Measurements from ENCODE around the gene CDC20.
"Not testable (repeated sequence)": the region's sequence is repeated elsewhere in the genome, so short reads cannot be mapped to it uniquely, and the experiment has no call there.

The CDC20 gene

DNA sequence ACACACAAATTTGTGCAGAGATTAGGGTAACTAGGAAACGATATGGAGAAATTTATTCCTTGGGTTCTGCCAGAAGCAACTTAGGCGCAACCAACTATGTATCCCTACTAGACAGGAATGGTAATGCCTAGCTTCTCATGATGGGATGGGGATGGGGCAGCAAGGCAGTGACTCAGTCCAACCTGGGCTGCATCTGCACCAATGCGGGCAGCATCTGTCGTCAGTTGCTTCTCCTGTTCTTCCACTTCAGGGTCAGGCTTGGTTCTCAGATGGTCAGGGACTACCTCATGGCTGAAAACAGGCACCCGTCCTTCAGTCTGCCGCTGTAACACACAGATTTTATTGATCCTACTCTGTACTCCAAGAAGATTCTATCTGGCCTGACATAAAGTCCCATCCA lies 27.9 kb downstream of the CDC20 start:
- no peak for DNase-seq

- DNase-seq = no peak
Measured at GRCh38 chr1:43387976-43388599, 29.3 kb downstream of the CDC20 start.

DNA sequence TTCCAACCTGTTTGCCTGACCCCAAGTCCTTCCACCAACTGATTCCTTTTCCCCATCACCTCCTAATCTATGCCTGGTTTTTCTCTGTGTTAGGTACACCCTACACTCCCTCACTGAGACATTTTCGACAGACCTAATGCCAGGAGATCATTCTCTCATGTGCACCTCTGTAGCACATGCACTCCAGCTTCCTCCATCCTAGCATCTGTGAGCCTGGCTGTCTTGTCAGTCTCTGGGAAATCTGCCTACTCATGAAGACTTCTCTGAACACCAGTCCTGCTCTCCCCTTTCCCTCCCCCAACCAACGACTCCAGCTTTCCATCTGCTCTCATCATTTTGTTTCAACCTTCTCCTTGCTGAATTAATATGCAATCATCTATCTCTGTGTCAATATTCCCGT lies 29.8 kb downstream of the CDC20 start:
- DNase-seq = no peak

GRCh38 chr1:43389326-43390313 lies 30.8 kb downstream of the CDC20 start, which contains the start of the genes MED8 and SZT2:
Gene MED8, minus strand, starts transcription at chr1:43389800. Its CDS starts 36 bp downstream, at chr1:43389764.
Gene SZT2, plus strand, starts transcription at chr1:43389899. Its CDS starts 70 bp downstream, at chr1:43389969.
- peak; percentile 96 for DNase-seq

DNA sequence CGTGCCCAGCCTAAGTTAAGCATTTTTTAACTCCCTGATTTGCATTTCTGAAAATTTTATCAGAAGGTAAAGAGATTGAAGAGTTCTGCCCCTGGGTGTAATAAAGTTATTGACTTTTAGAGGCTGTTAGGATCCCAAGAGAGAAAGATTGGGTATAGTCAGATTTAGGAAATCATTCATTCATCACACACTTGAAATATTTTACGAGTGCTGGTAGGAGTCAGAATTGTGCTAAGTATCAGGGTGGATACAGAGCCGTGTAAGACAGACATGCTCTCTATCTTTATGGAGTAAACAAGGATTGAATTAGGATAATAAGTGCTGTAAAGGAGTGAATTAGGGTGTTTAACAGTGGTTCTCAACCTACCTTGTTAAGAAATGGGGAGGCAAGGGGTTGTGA lies 33.9 kb downstream of the CDC20 start:
- DNase-seq = no peak

- DNase-seq = no peak
Measured at GRCh38 chr1:43395523-43395922, 36.7 kb downstream of the CDC20 start.

DNA sequence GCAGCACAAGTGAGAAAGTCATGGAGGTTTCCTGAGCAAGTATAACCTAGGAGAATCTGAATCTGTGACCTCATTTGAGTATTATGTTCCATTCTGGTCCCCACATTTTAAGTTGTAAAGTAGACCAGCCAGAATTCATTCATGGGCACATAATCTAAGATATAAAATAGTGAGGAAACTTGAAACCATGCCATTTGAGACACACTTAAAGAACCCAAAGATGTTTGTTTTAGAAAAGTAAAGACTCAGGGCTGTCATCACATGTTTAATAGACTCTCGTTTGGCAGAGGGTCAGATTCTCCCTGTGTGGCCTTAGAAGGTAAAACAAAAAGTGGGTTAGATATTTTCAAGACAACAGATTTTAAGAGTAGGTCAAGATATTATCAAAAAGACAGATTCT lies 37.3 kb downstream of the CDC20 start:
- no peak for DNase-seq

DNA sequence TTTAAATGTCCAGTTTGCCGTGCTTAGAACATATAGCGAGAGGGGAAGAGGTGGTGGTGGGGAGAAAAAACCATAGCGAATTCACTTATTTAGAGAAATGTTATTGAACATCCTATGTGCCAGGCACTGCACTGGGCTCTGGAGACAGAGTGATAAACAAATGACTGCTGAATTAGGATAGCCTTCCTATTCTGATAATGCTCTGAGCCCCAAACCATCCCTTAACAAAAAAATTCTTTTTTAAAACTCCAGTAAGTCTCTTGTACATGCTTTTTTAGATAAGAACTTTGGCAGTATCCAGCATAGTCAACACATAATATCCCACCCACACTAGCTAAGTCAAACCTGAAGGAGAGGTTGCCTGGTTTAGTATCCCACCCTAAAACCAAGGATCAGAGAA lies 39.4 kb downstream of the CDC20 start:
- no peak for DNase-seq

DNA sequence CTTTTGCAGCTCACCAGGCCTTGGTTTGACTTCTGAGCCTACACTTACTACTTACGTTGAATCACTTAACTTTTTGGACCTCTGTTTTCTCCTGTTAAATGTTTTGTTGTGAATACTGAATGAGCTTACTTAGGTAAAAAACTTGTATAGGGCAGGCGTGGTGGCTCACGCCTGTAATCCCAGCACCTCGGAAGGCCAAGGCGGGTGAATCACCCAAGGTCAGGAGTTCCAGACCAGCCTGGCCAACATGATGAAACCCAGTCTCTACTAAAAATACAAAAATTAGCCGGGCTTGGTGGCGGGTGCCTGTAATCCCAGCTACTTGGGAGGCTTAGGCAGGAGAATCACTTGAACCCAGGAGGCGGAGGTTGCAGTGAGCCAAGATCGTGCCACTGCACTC lies 41.7 kb downstream of the CDC20 start:
- not testable (repeated sequence) for DNase-seq

- no peak for DNase-seq
Measured at GRCh38 chr1:43402089-43402865, 43.5 kb downstream of the CDC20 start.

DNA sequence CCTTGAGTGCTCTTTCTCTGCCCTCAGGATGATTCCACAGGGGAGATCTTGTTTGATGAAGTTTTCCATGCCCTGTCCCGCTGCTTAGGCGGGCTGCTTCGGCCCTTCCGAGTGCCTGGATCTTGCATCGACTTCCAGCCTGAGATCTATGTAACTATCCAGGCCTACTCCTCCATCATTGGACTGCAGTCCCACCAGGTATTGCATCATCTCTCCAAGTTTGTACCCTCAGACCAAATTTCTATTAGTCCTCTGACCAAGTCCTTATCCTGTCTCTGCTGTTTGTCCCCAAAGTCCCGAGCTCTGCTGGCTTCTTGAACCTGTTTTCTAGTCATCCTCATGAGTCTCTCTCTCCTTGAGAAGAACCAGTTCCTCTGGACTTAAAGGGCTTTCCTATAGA lies 45.6 kb downstream of the CDC20 start:
- no peak for DNase-seq

DNA sequence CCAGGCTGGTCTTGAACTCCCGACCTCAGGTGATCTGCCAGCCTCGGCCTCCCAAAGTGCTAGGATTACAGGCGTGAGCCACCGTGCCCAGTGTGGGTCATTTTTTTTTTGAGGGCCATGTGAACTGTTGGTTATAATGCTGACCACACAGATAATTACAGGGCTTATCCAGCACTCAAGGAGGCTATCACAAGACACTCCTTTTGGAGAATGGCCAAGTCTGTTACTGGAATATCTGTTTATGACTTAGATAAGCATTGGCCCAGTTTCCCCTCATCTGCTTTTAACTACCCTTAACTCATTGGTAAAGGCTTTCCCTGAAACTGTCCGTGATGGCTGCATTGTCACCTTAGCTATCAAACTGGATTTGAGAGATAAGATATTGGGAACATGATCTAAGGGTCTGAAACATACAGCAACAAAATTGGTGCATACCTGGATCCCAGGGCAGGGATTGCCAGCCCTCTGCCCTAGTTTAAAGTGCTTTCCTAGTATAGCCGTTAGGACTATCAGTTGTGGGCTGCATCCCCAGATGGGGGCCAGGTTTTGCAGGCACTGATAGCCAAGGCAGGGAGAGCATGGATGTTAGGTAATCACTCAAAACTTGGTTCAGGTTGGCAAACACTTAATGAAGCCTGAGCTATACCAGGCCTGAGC lies 46.6 kb downstream of the CDC20 start:
- DNase-seq = no peak

GRCh38 chr1:43405876-43406234 lies 47.1 kb downstream of the CDC20 start:
- DNase-seq = no peak

DNA sequence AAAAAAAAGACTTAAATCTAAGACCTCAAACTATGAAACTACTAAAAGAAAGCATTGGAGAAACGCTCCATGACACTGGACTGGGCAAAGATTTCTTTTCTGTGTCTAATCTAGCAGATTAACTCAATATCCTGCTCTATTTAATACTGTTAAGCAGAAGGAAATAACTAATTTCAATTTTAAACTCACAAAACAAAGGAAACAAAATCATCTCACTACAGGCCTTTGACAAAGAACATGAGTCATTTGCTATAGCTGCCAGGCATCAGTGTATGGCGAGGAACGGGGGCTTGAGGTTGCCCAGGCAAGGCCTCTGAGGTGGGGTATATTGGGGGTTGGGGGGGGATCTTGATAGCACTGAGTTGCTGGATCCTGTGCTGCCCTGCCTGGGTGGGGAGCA lies 51.8 kb downstream of the CDC20 start:
- DNase-seq = no peak
